ENCODE results near the gene TRABD2B. TPM values are rescaled to one million over a fixed set of nuclear protein-coding genes. Genes with fewer than 3 reads are reported as not detected.
A peak's percentile ranks its signal among the peaks of the same experiment; 100 is the strongest.

Gene TRABD2B
- polyA plus RNA-seq, 1 of the 3 experiments (the other 2 are of a cell fraction), result 0.03 TPM

GRCh38 chr1:47711848-47712492 lies 285.2 kb downstream of the TRABD2B start:
- Histone ChIP-seq H3K27me3 (ENCODE audit: insufficient read depth) (peaks cover 75% of the 10 kb centered on the region), H3K27ac (ENCODE audit: low read depth in 2 of 2, low read length in 1 of 2) (no peak overlapping the region)
- CTCF ChIA-PET, result interaction anchor here (0.7 to 37.6 kb wide), 16 partner anchors 9 to 323 kb away, joined by 3 to 1422 read pairs (median 4); partner anchors contain the start of genes FOXD2 and FOXE3

GRCh38 chr1:47711184-47711847 lies 285.9 kb downstream of the TRABD2B start:
- no peaks in the 10 kb centered on the region for H3K79me2 ChIP-seq (ENCODE audit: insufficient read depth)
- H3K36me3 ChIP-seq (replicated peaks in 1 of 2; ENCODE audit: control insufficient read depth in 1 of 2, insufficient read depth in 2 of 2, low read length in 1 of 2), result no peaks in the 10 kb centered on the region
- no peak overlapping the region for H3K9ac ChIP-seq
- no peaks in the 10 kb centered on the region for H3K9me2 ChIP-seq
- H3K4me3 ChIP-seq (ENCODE audit: low read depth in 2 of 2, low read length in 1 of 2), result no peak overlapping the region
- CTCF ChIA-PET, result interaction anchor here (0.7 to 37.6 kb wide), 52 partner anchors 9 to 534 kb away, joined by 3 to 1422 read pairs (median 6); partner anchors contain the start of genes FOXD2, FOXE3 and TRABD2B
- H3K4me2 ChIP-seq, result 0 out of 2 replicates have a peak overlapping the region, but pooled peaks have one; percentile 77
- H3K27me3 ChIP-seq (ENCODE audit: insufficient read depth), result peaks cover 68% of the 10 kb centered on the region
- no peak for DNase-seq
- H3K27ac ChIP-seq (ENCODE audit: low read depth in 2 of 2, low read length in 1 of 2), result no peak overlapping the region
- no peak overlapping the region for H2AFZ ChIP-seq (ENCODE audit: low read depth)
- no peaks in the 10 kb centered on the region for H3F3A ChIP-seq (replicated peaks; ENCODE audit: insufficient read depth)
- POLR2A ChIA-PET, result no interaction called here
- WGBS (ENCODE audit: low lambda C conversion rate), result 10% methylated on average over 13 of the region's 15 CpGs
- H3K4me1 ChIP-seq (ENCODE audit: control insufficient read depth in 1 of 2, insufficient read depth in 2 of 2, low read depth in 1 of 2, low read length in 1 of 2), result peaks cover 0 to 18% of the 10 kb centered on the region in 2 experiments; a peak in 1 of 4 replicates
- H4K20me1 ChIP-seq (ENCODE audit: insufficient read depth), result no peaks in the 10 kb centered on the region
- H3K9me3 ChIP-seq, result no peaks in the 10 kb centered on the region
- no peak for TF ChIP-seq MEF2A (IDR thresholded peaks at IDR 0.05; ENCODE audit: borderline replicate concordance, low read depth)
- no peak for TF ChIP-seq RXRA (IDR thresholded peaks at IDR 0.05; ENCODE audit: borderline replicate concordance, low read depth)
- no peak for TF ChIP-seq SMC3 (IDR thresholded peaks at IDR 0.05; ENCODE audit: low read depth, low read length)
- no peak for TF ChIP-seq FOSL2 (IDR thresholded peaks at IDR 0.05; ENCODE audit: borderline replicate concordance, low read depth)
- TF ChIP-seq GATA2 (CRISPR knock-in tag; IDR thresholded peaks at IDR 0.05), result no peak
- no peak for TF ChIP-seq EP300 (IDR thresholded peaks at IDR 0.05; ENCODE audit: borderline replicate concordance in 1 of 2, low read depth in 1 of 2, low read length in 1 of 2)
- no peak for TF ChIP-seq RFX5 (IDR thresholded peaks at IDR 0.05; ENCODE audit: low read length)
- no peak for TF ChIP-seq TCF12 (IDR thresholded peaks at IDR 0.05)
- no peak for TF ChIP-seq GABPA (IDR thresholded peaks at IDR 0.05; ENCODE audit: low read depth)
- TF ChIP-seq FOXJ3 (CRISPR knock-in tag; IDR thresholded peaks at IDR 0.05), result no peak
- no peak for TF ChIP-seq MAX (IDR thresholded peaks at IDR 0.05; ENCODE audit: low read depth)
- no peak for TF ChIP-seq CTCF (IDR thresholded peaks at IDR 0.05)

More at GRCh38 chr1:47711848-47712492, 285.2 kb downstream of the TRABD2B start:
- H2AFZ ChIP-seq (ENCODE audit: low read depth), result no peak overlapping the region
- no peaks in the 10 kb centered on the region for H4K20me1 ChIP-seq (ENCODE audit: insufficient read depth)
- H3K9me2 ChIP-seq, result no peaks in the 10 kb centered on the region
- H3K79me2 ChIP-seq (ENCODE audit: insufficient read depth), result no peaks in the 10 kb centered on the region
- POLR2A ChIA-PET, result no interaction called here
- WGBS (ENCODE audit: low lambda C conversion rate), result 17% methylated on average over 5 of the region's 6 CpGs
- no peak for DNase-seq
- H3F3A ChIP-seq (replicated peaks; ENCODE audit: insufficient read depth), result no peaks in the 10 kb centered on the region
- TF ChIP-seq CTCF (IDR thresholded peaks at IDR 0.05) (no peak), EZH2phosphoT487 (IDR thresholded peaks at IDR 0.05; ENCODE audit: borderline replicate concordance, low read depth) (no peak), IRF3 (IDR thresholded peaks at IDR 0.05; ENCODE audit: low read depth, low read length) (no peak), RCOR1 (IDR thresholded peaks at IDR 0.05; ENCODE audit: low read length) (no peak), MAX (IDR thresholded peaks at IDR 0.05; ENCODE audit: low read depth) (no peak)
- peaks cover 0 to 18% of the 10 kb centered on the region in 2 experiments; a peak in 1 of 4 replicates for H3K4me1 ChIP-seq (ENCODE audit: control insufficient read depth in 1 of 2, insufficient read depth in 2 of 2, low read depth in 1 of 2, low read length in 1 of 2)
- no peaks in the 10 kb centered on the region for H3K36me3 ChIP-seq (replicated peaks in 1 of 2; ENCODE audit: control insufficient read depth in 1 of 2, insufficient read depth in 2 of 2, low read length in 1 of 2)
- no peak overlapping the region for H3K9ac ChIP-seq
- no peaks in the 10 kb centered on the region for H3K9me3 ChIP-seq
- no peak overlapping the region for H3K4me2 ChIP-seq
- no peak overlapping the region for H3K4me3 ChIP-seq (ENCODE audit: low read depth in 2 of 2, low read length in 1 of 2)

Data from SK-N-SH (cell line).